PC-9 (cell line): ENCODE data around the gene SPRED2.

Experiments used
- CTCF ChIP-seq: fragments of 200-600 bp; sonication (generic); conservative IDR thresholded peaks from 2 replicates; pipeline ENCODE4 v1.6.1; 2017; ENCODE audit warnings: mixed run types, antibody characterized with exemption, mild to moderate bottlenecking, moderate library complexity
- EZH2 ChIP-seq: fragments of 200-600 bp; sonication (generic); IDR thresholded peaks from 2 replicates; pipeline ENCODE4 v1.8.0; 2017; ENCODE audit warnings: antibody characterized with exemption, low read depth

GRCh38 chr2:65373365-65373918 lies 59.0 kb downstream of the SPRED2 start:
- TF ChIP-seq CTCF (no peak), EZH2 (no peak)
